Neural progenitor cell (in vitro differentiated cells): ENCODE results near the gene NEK1.

Experiments used
- EZH2 ChIP-seq: fragments of 200-600 bp; sonication (generic); IDR thresholded peaks from 2 replicates; pipeline ENCODE4 v1.6.1; 2017; ENCODE audit warnings: antibody characterized with exemption, mild to moderate bottlenecking, moderate library complexity
- TF ChIP-seq, protein P1 (sequence below): fragments of 200-600 bp; sonication (generic); IDR thresholded peaks from 2 replicates; pipeline ENCODE4 v1.5.1; 2017; ENCODE audit warnings: antibody characterized with exemption, mild to moderate bottlenecking

GRCh38 chr4:169620880-169621248 is 8.5 kb upstream of the NEK1 start:
- TF ChIP-seq, protein P1, sequence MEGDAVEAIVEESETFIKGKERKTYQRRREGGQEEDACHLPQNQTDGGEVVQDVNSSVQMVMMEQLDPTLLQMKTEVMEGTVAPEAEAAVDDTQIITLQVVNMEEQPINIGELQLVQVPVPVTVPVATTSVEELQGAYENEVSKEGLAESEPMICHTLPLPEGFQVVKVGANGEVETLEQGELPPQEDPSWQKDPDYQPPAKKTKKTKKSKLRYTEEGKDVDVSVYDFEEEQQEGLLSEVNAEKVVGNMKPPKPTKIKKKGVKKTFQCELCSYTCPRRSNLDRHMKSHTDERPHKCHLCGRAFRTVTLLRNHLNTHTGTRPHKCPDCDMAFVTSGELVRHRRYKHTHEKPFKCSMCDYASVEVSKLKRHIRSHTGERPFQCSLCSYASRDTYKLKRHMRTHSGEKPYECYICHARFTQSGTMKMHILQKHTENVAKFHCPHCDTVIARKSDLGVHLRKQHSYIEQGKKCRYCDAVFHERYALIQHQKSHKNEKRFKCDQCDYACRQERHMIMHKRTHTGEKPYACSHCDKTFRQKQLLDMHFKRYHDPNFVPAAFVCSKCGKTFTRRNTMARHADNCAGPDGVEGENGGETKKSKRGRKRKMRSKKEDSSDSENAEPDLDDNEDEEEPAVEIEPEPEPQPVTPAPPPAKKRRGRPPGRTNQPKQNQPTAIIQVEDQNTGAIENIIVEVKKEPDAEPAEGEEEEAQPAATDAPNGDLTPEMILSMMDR = no peak
- TF ChIP-seq EZH2 = no peak
